Brain microvascular endothelial cell (primary cell): ENCODE measurements around the gene MAGI3.
A peak's percentile ranks its signal among the peaks of the same experiment; 100 is the strongest.

Experiments used
- DNase-seq: peaks from one replicate; pipeline ENCODE4 v3.0.0-alpha.2; 2020
- H3K27ac ChIP-seq: fragments of 250-450 bp; sonication (Bioruptor Pico); 2 replicates; pipeline ENCODE4 v1.5.1; 2020; ENCODE audit warnings: mild to moderate bottlenecking, moderate library complexity
- H3K27me3 ChIP-seq: fragments of 250-450 bp; sonication (Bioruptor Pico); replicated peaks from 2 replicates; pipeline ENCODE4 v1.5.1; 2020; ENCODE audit warnings: mild to moderate bottlenecking
- H3K36me3 ChIP-seq: fragments of 250-450 bp; sonication (Bioruptor Pico); replicated peaks from 2 replicates; pipeline ENCODE4 v1.5.1; 2020; ENCODE audit warnings: mild to moderate bottlenecking
- H3K4me3 ChIP-seq: 2 replicates; pipeline ENCODE4 v1.5.1; 2011; ENCODE audit warnings: low read depth, mild to moderate bottlenecking, control low read depth, low read length, moderate library complexity
- CTCF ChIP-seq: IDR thresholded peaks from 2 replicates; pipeline ENCODE4 v1.5.1; 2011; ENCODE audit warnings: low read depth, mild to moderate bottlenecking, moderate library complexity, low read length, control low read depth, inconsistent platforms; ENCODE audit errors: missing control alignments
- in situ Hi-C: cut with HindIII; loops from 2 replicates; pipeline ENCODE4 v1.10.0; 2017; ENCODE audit warnings: low sequenced_read_pairs, low pct_ligation_motif_present

MAGI3 gene

GRCh38 chr1:113670650-113671049 is 280.3 kb downstream of the MAGI3 start:
- in situ Hi-C loops = no loop called here
- no peak overlapping the region for H3K27ac ChIP-seq
- H3K36me3 ChIP-seq = no peaks in the 10 kb centered on the region
- DNase-seq = no peak
- TF ChIP-seq CTCF = no peak
- no peaks in the 10 kb centered on the region for H3K27me3 ChIP-seq
- H3K4me3 ChIP-seq = no peak overlapping the region

DNA sequence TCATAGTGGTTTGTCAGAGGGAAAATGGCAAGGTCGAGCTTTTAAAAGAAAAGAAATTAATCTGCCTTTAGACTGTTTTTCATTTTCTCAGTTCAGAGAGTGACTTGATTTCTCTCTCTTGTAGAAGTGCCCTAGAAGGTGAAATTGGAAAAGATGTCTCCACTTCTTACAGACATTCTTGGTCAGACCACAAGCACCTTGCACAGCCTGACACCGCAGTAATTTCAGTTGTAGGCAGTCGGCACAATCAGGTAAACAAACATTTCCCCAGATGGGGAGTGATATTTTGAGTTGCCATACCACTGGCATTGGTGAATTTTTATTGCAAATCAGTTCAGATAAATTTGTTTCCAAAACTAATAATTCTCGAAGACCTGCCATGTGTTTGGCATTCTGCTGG is 282.2 kb downstream of the MAGI3 start:
- TF ChIP-seq CTCF = no peak
- H3K4me3 ChIP-seq = no peak overlapping the region
- H3K36me3 ChIP-seq = no peaks in the 10 kb centered on the region

GRCh38 chr1:113674591-113674990 is 284.3 kb downstream of the MAGI3 start:
- TF ChIP-seq CTCF = no peak
- no peaks in the 10 kb centered on the region for H3K36me3 ChIP-seq
- DNase-seq = no peak
- in situ Hi-C loops = no loop called here
- no peak overlapping the region for H3K4me3 ChIP-seq
- no peak overlapping the region for H3K27ac ChIP-seq
- H3K27me3 ChIP-seq = no peaks in the 10 kb centered on the region

More for the DNA sequence above, 282.2 kb downstream of the MAGI3 start:
- no peak for DNase-seq
- in situ Hi-C loops = no loop called here
- no peak overlapping the region for H3K27ac ChIP-seq
- no peaks in the 10 kb centered on the region for H3K27me3 ChIP-seq

GRCh38 chr1:113675302-113675701 is 285.0 kb downstream of the MAGI3 start:
- DNase-seq = no peak
- Histone ChIP-seq H3K36me3 (no peaks in the 10 kb centered on the region), H3K27ac (no peak overlapping the region), H3K27me3 (no peaks in the 10 kb centered on the region), H3K4me3 (no peak overlapping the region)
- in situ Hi-C loops = no loop called here
- TF ChIP-seq CTCF = no peak

GRCh38 chr1:113676524-113676923 is 286.2 kb downstream of the MAGI3 start:
- in situ Hi-C loops = no loop called here
- H3K36me3 ChIP-seq = no peaks in the 10 kb centered on the region
- no peak for TF ChIP-seq CTCF

DNA sequence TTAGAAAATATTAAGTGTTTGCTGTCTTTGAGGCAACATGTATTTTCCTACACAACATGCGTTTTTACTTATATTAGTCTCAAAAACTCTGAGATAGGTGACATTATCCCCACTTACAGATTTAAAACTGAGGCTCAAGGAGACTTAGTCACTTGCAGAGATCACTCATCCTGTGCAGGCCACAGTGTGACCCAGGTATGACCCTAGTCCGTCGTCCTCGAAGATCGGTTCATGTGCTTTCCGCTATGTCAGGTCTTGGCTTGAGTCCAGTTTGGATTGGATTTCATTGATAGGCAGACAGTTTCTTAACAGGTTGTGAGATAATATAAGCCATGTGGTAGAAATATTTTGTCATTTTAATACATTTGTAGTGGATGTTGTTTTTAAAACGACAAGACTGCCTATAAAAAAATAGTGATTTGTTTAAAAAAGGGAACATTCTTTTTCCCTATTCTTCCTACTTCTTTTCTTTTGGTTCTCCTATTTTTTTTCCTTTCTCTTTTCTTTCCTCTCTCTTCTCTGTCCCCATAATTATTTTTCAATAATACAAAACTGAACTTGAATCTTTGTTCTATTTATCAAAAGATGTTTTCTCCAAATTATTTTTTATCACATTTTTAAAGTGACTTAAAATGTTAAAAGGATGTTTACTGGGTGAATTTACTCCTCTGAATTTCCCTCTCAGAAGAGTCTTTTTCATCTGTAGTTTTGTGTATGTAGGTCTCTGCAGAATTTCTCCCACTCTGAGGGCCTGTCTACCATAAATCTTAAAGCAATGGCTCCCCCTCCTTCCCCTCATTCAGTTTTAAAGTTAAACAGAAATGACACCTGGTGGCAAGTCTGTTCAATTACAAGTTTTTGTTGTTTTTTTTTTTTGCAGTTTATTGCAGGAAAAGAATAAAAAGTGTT is 287.2 kb downstream of the MAGI3 start:
- TF ChIP-seq CTCF = peak; percentile 40
- DNase-seq = peak; percentile 86
- H3K4me3 ChIP-seq = no peak overlapping the region
- no peaks in the 10 kb centered on the region for H3K27me3 ChIP-seq
- in situ Hi-C loops = no loop called here
- no peaks in the 10 kb centered on the region for H3K36me3 ChIP-seq
- no peak overlapping the region for H3K27ac ChIP-seq

More at GRCh38 chr1:113676524-113676923, 286.2 kb downstream of the MAGI3 start:
- DNase-seq = no peak
- Histone ChIP-seq H3K4me3 (no peak overlapping the region), H3K27ac (no peak overlapping the region), H3K27me3 (no peaks in the 10 kb centered on the region)
